Glutamatergic neuron (in vitro differentiated cells): ENCODE data around the gene FBXO11. TPM values are rescaled to one million over a fixed set of nuclear protein-coding genes. Genes with fewer than 3 reads are reported as not detected.

Experiments
- DNase-seq: peaks from one replicate; pipeline ENCODE4 v3.0.0; 2022
- H3K27ac Mint-ChIP-seq: one replicate; pipeline ENCODE4 v1.8.0; 2020; ENCODE audit warnings: mild to moderate bottlenecking, mixed read lengths, inconsistent platforms; ENCODE audit not compliant: unreplicated experiment
- H3K27me3 Mint-ChIP-seq: one replicate; pipeline ENCODE4 v1.8.0; 2020; ENCODE audit warnings: mild to moderate bottlenecking, moderate library complexity, mixed read lengths, inconsistent platforms; ENCODE audit not compliant: unreplicated experiment
- H3K36me3 Mint-ChIP-seq: one replicate; pipeline ENCODE4 v1.8.0; 2020; ENCODE audit warnings: mild to moderate bottlenecking, mixed read lengths, inconsistent platforms; ENCODE audit not compliant: unreplicated experiment
- H3K4me1 Mint-ChIP-seq: one replicate; pipeline ENCODE4 v1.8.0; 2020; ENCODE audit warnings: mild to moderate bottlenecking, low read depth, mixed read lengths, inconsistent platforms; ENCODE audit not compliant: unreplicated experiment
- H3K4me3 Mint-ChIP-seq: one replicate; pipeline ENCODE4 v1.8.0; 2020; ENCODE audit warnings: mild to moderate bottlenecking, mixed read lengths, inconsistent platforms; ENCODE audit not compliant: unreplicated experiment
- H3K9me3 Mint-ChIP-seq: one replicate; pipeline ENCODE4 v1.8.0; 2020; ENCODE audit warnings: mild to moderate bottlenecking, moderate library complexity, mixed read lengths, inconsistent platforms; ENCODE audit not compliant: unreplicated experiment
- total RNA-seq: library from RNA; stranded (reverse); fragmentation: NEBNext Ultra II Directional; extraction: Animal tissue kit (Norgen Biotek cat#: 25700); gene quantifications from one replicate; pipeline ENCODE4 v1.2.1, GENCODE V29; 2021; ENCODE audit not compliant: unreplicated experiment
- TF ChIP-seq, protein P1 (sequence below): fragments of 200-600 bp; sonication (generic); IDR thresholded peaks from one replicate; pipeline ENCODE4 v1.5.0; 2021; ENCODE audit not compliant: partially characterized antibody, unreplicated experiment

The FBXO11 gene
- total RNA-seq, 1 donor from 2014 or later, result 135 TPM

DNA sequence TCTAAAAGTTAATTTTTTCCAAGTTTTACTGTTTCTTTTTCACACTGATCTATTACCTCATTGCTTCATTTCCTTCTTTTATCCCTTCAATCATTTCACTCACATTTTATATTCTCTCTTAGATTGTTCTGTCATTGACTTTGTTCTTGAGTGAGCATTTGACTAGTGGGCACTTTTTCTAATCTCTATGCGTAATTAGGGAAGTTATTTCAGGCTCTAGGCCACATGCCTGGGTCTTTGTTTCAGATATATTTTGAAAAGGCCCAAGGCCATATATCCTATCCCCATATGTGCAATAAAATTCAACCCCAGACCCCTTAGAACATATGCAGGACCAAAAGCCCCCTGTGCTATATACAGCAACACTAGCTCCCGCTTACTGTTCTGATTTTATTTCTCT is 62.1 kb downstream of the FBXO11 start:
- H3K36me3 Mint-ChIP-seq, result no peaks in the 10 kb centered on the region
- no peak for DNase-seq
- H3K27ac Mint-ChIP-seq, result no peak overlapping the region
- H3K4me3 Mint-ChIP-seq, result no peak overlapping the region
- TF ChIP-seq, protein P1, sequence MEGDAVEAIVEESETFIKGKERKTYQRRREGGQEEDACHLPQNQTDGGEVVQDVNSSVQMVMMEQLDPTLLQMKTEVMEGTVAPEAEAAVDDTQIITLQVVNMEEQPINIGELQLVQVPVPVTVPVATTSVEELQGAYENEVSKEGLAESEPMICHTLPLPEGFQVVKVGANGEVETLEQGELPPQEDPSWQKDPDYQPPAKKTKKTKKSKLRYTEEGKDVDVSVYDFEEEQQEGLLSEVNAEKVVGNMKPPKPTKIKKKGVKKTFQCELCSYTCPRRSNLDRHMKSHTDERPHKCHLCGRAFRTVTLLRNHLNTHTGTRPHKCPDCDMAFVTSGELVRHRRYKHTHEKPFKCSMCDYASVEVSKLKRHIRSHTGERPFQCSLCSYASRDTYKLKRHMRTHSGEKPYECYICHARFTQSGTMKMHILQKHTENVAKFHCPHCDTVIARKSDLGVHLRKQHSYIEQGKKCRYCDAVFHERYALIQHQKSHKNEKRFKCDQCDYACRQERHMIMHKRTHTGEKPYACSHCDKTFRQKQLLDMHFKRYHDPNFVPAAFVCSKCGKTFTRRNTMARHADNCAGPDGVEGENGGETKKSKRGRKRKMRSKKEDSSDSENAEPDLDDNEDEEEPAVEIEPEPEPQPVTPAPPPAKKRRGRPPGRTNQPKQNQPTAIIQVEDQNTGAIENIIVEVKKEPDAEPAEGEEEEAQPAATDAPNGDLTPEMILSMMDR, result no peak
- no peaks in the 10 kb centered on the region for H3K4me1 Mint-ChIP-seq
- no peaks in the 10 kb centered on the region for H3K9me3 Mint-ChIP-seq
- peaks cover 5% of the 10 kb centered on the region for H3K27me3 Mint-ChIP-seq

DNA sequence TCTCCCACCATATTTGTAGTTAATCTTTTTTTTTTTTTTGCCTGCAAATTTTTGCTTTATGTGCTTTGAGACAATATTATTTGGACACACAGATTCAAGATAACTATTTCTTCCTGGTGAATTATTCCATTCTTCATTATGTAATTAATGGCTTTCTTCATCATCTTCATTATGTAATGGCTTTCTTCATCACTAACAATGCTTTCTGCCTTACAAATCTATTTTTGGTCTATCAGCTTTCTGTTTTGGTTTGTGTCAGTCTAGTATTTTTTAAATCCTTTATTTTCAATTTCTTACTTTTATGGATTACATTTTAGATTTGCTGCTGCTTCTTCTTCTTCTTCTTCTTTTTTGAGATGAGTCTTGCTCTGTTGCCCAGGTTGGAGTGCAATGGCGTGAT is 62.9 kb downstream of the FBXO11 start:
- Mint-ChIP-seq H3K4me1 (no peaks in the 10 kb centered on the region), H3K9me3 (no peaks in the 10 kb centered on the region), H3K4me3 (no peak overlapping the region), H3K27ac (no peak overlapping the region), H3K27me3 (peaks cover 5% of the 10 kb centered on the region), H3K36me3 (no peaks in the 10 kb centered on the region)
- no peak for DNase-seq
- TF ChIP-seq, protein P1, result no peak

DNA sequence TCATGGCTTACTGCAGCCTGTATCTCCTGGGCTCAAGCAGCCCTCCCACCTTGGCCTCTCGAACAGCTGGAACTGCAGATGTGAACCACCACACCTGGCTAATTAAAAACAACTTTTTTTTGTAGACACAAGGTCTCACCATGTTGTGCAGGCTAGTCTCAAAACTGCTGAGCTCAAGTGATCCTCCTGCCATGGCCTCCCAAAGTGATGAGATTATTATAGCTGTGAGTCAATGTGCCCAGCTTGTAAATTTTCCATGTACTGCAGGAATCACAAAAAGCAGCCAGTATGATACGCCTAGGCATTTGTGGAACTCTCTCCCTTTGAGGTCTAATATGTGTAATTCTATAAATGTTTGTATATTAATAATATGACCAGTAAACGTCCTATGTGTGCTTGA is 63.5 kb downstream of the FBXO11 start:
- Mint-ChIP-seq H3K27me3 (peaks cover 5% of the 10 kb centered on the region), H3K9me3 (no peaks in the 10 kb centered on the region), H3K4me3 (no peak overlapping the region), H3K27ac (no peak overlapping the region), H3K36me3 (no peaks in the 10 kb centered on the region), H3K4me1 (no peaks in the 10 kb centered on the region)
- TF ChIP-seq, protein P1, result no peak
- DNase-seq, result no peak

DNA sequence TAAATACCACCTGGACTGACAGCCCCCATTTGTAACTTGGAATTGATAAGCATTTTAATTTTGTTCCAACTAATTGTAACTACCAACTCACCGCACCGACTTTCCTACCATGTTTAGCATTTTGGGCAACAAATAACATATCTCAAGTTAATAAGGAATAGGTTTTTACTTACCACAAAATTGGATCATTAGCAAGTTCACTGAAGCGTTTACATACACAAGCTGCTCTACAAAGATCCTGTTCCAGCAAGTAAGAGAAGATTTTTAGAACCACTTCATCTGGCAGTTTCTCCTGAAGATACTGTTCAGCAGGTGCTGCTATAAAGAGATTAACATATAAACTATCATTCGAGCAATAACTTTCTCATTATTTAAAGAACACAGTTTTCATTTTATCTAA is 67.6 kb downstream of the FBXO11 start:
- no peaks in the 10 kb centered on the region for H3K27me3 Mint-ChIP-seq
- no peaks in the 10 kb centered on the region for H3K9me3 Mint-ChIP-seq
- no peaks in the 10 kb centered on the region for H3K36me3 Mint-ChIP-seq
- no peak overlapping the region for H3K27ac Mint-ChIP-seq
- TF ChIP-seq, protein P1, result no peak
- no peaks in the 10 kb centered on the region for H3K4me1 Mint-ChIP-seq
- DNase-seq, result no peak
- H3K4me3 Mint-ChIP-seq, result no peak overlapping the region

DNA sequence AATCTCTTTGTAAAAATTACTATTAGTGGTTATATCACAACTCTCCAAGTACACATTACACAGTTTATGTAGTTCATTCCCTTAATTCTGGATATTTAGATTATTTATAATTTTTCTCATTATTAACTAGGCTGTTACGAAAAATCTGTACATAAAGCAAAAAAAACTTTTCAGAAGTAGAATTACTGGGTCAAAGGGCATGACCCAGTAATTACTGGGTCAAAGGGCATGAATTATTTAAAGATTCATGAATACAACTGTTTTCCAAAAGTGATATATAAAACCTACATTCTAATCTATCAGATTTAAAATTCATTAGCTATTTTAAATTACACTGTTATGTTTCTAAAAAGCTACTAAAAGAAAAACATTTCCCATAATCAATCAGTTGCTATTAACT is 68.0 kb downstream of the FBXO11 start:
- H3K4me3 Mint-ChIP-seq, result no peak overlapping the region
- TF ChIP-seq, protein P1, result no peak
- H3K27ac Mint-ChIP-seq, result no peak overlapping the region
- no peaks in the 10 kb centered on the region for H3K36me3 Mint-ChIP-seq
- H3K9me3 Mint-ChIP-seq, result no peaks in the 10 kb centered on the region
- no peaks in the 10 kb centered on the region for H3K4me1 Mint-ChIP-seq
- no peak for DNase-seq
- H3K27me3 Mint-ChIP-seq, result no peaks in the 10 kb centered on the region
